Subcutaneous abdominal adipose tissue (tissue), 5 donors: Measurements from ENCODE around the gene CAMK1.
A peak's percentile ranks its signal among the peaks of the same experiment; 100 is the strongest.

Experiments
- H3K27ac ChIP-seq: one replicate; pipeline ENCODE4 v1.7.0; 2013; ENCODE audit warnings: low read depth, mild to moderate bottlenecking, inconsistent platforms, low read length, moderate library complexity
- H3K27me3 ChIP-seq, 5 donors: one replicate each; pipeline ENCODE4 v1.7.0; 2013; ENCODE audit warnings: low read length in 5 of 5, inconsistent platforms in 1 of 5; ENCODE audit not compliant: control insufficient read depth in 5 of 5, insufficient read depth in 4 of 5
- H3K36me3 ChIP-seq, 5 donors: one replicate each; pipeline ENCODE4 v1.7.0; 2013; ENCODE audit warnings: low read length in 5 of 5; ENCODE audit not compliant: control insufficient read depth in 5 of 5, insufficient read depth in 5 of 5
- H3K4me1 ChIP-seq, 5 donors: one replicate each; pipeline ENCODE4 v1.7.0; 2013; ENCODE audit warnings: low read length in 5 of 5, mild to moderate bottlenecking in 3 of 5, moderate library complexity in 1 of 5; ENCODE audit not compliant: control insufficient read depth in 5 of 5, insufficient read depth in 5 of 5
- H3K4me3 ChIP-seq, 5 donors: one replicate each; pipeline ENCODE4 v1.7.0; 2013; ENCODE audit warnings: low read length in 5 of 5, low read depth in 1 of 5
- H3K9ac ChIP-seq, 5 donors: one replicate each; pipeline ENCODE4 v1.7.0; 2013; ENCODE audit warnings: low read length in 5 of 5, mild to moderate bottlenecking in 4 of 5, moderate library complexity in 3 of 5
- H3K9me3 ChIP-seq, 5 donors: one replicate each; pipeline ENCODE4 v1.7.0; 2013; ENCODE audit warnings: low read length in 5 of 5; ENCODE audit not compliant: control insufficient read depth in 5 of 5
- donor health status: healthy.
- donor health status: healthy.
- donor health status: healthy.
- donor health status: healthy.
- donor health status: healthy.

The CAMK1 gene

DNA sequence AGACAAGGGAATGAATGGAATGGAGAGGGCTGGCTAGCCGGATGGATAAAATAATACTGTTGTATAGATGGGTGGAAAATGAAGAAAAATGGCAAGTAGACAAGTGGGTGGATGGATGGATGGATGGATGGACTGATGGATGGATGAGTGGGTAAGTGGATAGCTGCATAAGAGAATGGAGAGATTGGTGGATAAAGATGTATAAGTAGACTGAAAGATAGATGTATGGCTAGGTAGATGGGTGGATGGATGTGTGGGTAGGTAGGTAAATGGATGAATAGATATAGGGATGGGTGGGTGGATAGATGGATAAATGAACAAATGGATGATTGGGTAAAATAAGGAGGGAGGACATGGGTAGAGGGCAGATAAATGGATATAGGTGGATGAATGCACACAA lies 52.2 kb downstream of the CAMK1 start:
- no peak overlapping the region for H3K4me3 ChIP-seq
- no peak overlapping the region for H3K9ac ChIP-seq
- H3K9me3 ChIP-seq = no peaks in the 10 kb centered on the region
- no peaks in the 10 kb centered on the region for H3K36me3 ChIP-seq
- H3K27me3 ChIP-seq = no peaks in the 10 kb centered on the region
- H3K27ac ChIP-seq = no peak overlapping the region
- H3K4me1 ChIP-seq = peaks cover 0 to 16% (median 14%) of the 10 kb centered on the region in 5 donors

DNA sequence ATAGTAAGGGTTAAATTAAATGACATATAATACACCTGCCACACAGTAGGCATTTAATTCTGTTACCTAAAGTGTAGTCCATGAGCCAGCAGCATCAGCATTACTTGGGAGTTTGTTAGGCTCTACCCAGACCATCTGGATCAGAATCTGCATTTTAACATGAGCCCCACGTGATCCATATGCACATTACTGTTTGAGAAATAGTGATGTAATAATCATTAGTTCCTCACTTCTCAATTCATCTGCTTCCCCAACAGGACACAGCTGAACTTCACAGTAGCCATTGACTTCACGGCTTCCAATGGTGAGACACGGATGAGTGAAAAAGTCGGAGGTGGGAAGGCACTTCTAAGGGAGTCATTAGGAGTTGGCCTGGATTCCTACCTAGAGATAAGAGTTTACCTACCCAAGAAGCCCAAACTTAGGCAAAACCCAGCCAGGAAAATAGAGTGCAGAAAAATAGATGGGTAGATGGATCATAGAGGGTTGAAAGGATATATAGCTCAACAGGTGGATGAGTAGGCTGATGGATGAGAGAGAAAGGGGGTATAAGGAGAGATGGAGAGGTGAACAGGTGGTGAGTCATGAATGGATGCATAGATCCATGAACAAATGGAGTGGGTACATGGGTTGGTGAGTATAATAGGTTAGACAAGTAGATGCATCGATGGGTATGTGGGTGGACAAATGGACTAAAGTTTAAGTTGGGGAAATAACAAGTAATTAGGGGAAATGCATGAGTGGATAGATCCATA lies 52.8 kb downstream of the CAMK1 start:
- H3K36me3 ChIP-seq = no peaks in the 10 kb centered on the region
- no peak overlapping the region for H3K27ac ChIP-seq
- no peaks in the 10 kb centered on the region for H3K27me3 ChIP-seq
- H3K9ac ChIP-seq = no peak overlapping the region
- H3K4me1 ChIP-seq = peaks cover 0 to 16% (median 14%) of the 10 kb centered on the region in 5 donors
- H3K9me3 ChIP-seq = no peaks in the 10 kb centered on the region
- no peak overlapping the region for H3K4me3 ChIP-seq

DNA sequence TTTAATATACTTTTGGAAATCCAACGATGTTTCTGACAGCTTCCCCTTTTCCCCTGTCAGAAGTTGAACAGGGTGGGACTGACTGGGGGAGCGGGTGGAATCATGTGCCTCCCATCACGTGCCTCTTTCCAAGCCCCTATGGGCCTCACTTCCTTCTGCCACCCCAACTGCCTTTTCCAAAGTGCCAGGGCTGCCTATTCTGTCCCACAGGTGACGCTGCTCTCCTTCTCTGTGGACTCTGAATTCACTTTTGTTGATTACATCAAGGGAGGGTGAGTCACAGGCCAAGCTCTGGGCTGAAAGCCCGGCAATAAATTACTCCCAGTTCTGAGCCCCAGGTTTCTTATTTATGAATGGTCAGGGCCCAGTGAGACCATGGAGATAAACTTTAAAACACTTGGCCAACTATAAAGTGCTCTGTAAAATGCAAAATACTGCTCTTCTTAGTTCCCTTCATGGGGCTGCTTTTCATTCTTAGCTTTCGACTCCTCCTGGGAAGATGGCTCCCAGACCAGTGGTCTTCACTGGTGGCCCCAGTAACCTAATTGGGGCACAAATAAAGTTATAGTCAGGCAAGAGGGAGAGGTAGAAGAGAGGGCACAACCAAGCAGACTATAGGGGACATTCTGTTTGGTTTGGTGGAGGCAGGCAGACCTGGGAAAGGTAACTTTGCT lies 53.8 kb downstream of the CAMK1 start:
- Histone ChIP-seq H3K9me3 (no peaks in the 10 kb centered on the region), H3K27me3 (no peaks in the 10 kb centered on the region), H3K4me3 (peak overlapping the region in 1 of 5 donors; percentile 17), H3K27ac (no peak overlapping the region), H3K36me3 (no peaks in the 10 kb centered on the region), H3K4me1 (peaks cover 0 to 16% (median 14%) of the 10 kb centered on the region in 5 donors), H3K9ac (peak overlapping the region in 2 of 5 donors; percentile 0 to 63)

DNA sequence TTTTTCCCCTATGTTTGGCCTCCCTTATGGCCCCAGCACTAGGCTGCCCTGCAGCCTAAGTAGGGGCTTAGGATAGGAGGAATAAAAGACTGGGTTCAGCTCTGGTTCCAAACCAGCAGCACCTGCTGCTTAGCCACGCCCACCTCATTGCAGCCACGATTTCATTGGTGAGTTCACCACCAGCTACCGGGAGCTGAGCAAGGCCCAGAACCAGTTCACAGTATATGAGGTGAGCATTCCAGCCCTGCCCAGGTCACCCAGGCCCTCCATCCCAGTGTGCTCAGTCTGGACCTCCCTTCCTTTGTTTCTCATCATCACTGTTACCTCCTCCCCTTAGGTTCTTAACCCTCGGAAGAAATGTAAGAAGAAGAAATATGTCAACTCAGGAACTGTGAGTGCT lies 54.6 kb downstream of the CAMK1 start:
- no peaks in the 10 kb centered on the region for H3K36me3 ChIP-seq
- no peaks in the 10 kb centered on the region for H3K27me3 ChIP-seq
- H3K9me3 ChIP-seq = no peaks in the 10 kb centered on the region
- H3K9ac ChIP-seq = no peak overlapping the region
- H3K27ac ChIP-seq = no peak overlapping the region
- H3K4me1 ChIP-seq = peaks cover 0 to 16% (median 14%) of the 10 kb centered on the region in 5 donors
- no peak overlapping the region for H3K4me3 ChIP-seq

DNA sequence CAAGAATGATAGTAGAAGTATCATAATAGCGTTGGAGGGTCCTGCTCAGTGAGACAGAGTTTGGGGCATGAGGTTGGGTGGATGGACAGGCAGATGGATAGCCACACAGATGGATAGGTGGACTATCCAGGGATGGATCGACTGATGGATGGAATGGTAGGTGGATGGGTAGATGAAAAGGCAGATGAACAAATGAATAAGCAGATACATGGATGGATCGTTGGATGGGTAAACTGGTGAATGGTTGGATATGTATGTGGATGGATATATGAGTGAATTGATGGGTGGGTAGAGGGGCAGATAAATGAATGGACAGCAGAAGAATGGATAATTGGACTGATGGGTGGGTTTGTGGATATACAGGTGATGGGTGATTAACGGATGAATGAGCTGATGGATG lies 56.6 kb downstream of the CAMK1 start:
- H3K4me3 ChIP-seq = no peak overlapping the region
- H3K9me3 ChIP-seq = no peaks in the 10 kb centered on the region
- H3K27me3 ChIP-seq = no peaks in the 10 kb centered on the region
- H3K4me1 ChIP-seq = peaks cover 0 to 16% (median 14%) of the 10 kb centered on the region in 5 donors
- H3K27ac ChIP-seq = no peak overlapping the region
- H3K36me3 ChIP-seq = no peaks in the 10 kb centered on the region
- H3K9ac ChIP-seq = no peak overlapping the region

DNA sequence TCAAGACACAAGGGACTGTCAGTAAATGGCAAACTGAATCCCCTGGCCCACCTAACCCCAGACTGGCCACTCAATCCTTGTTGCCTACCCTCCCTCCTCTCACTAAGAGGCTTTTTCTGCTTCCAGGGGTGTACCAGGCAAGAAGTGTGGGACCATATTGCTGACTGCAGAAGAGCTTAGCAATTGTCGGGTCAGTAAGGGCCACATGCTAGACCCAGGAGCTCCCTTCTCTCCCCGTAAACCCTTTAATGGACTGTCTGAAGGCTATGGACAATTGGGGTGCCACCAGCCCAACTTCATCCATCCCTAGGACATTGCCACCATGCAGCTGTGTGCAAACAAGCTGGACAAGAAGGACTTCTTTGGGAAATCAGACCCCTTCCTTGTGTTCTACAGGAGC lies 57.3 kb downstream of the CAMK1 start:
- Histone ChIP-seq H3K36me3 (no peaks in the 10 kb centered on the region), H3K4me3 (no peak overlapping the region), H3K9ac (no peak overlapping the region), H3K27ac (no peak overlapping the region), H3K27me3 (no peaks in the 10 kb centered on the region), H3K9me3 (no peaks in the 10 kb centered on the region), H3K4me1 (peaks cover 0 to 16% (median 14%) of the 10 kb centered on the region in 5 donors)

DNA sequence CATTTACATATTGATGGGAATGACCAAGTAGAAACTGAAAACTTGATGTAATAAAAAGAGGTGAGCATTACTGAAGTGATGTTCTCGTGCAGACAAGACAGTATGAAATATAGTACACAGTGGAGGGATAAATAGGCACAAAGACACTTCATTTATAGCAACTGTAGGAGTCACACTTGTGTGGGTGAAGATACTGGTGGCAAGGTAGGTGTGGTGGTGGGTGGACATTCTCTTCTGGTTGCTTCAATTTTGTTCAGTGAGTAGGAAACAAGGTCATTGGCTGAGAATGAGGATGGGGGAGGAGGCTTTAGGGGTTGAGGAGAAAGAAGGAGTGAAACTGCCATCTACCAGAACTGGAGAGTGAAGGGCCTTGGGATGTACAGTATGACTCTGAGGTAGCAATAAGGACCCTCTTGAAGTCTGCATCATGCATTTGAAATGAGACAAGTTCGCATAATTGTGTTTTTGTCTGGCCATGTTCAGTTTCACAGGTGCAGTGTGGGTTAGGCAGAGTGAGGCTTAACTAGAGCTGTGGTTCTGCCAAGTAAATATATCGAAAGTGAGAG lies 59.5 kb downstream of the CAMK1 start:
- H3K27me3 ChIP-seq = no peaks in the 10 kb centered on the region
- H3K9me3 ChIP-seq = no peaks in the 10 kb centered on the region
- H3K27ac ChIP-seq = no peak overlapping the region

More for the DNA sequence above, 59.5 kb downstream of the CAMK1 start:
- Histone ChIP-seq H3K36me3 (no peaks in the 10 kb centered on the region), H3K4me1 (peaks cover 0 to 5% (median 4%) of the 10 kb centered on the region in 5 donors), H3K9ac (no peak overlapping the region), H3K4me3 (no peak overlapping the region)
